H9 (cell line): ENCODE data around the gene BMPR2. TPM values are rescaled to one million over a fixed set of nuclear protein-coding genes. Genes with fewer than 3 reads are reported as not detected.

Experiments
- DNase-seq: peaks from one replicate; pipeline ENCODE4 v3.0.0-alpha.2; 2017
- H2AFZ ChIP-seq: one replicate; pipeline ENCODE4 v1.6.1; 2013; ENCODE audit warnings: mild to moderate bottlenecking, low read length, control low read depth, moderate library complexity
- H2AK5ac ChIP-seq: 2 replicates; pipeline ENCODE4 v1.6.1; 2013; ENCODE audit warnings: low read length, control low read depth, mixed read lengths; ENCODE audit not compliant: insufficient read length
- H2BK120ac ChIP-seq: one replicate; pipeline ENCODE4 v1.6.1; 2013; ENCODE audit warnings: low read depth, mild to moderate bottlenecking, low read length, control low read depth, inconsistent platforms; ENCODE audit not compliant: poor library complexity, severe bottlenecking
- H2BK12ac ChIP-seq: 2 replicates; pipeline ENCODE4 v1.6.1; 2013; ENCODE audit warnings: low read length, control low read depth, mixed read lengths, low read depth; ENCODE audit not compliant: insufficient read length
- H2BK15ac ChIP-seq: 2 replicates; pipeline ENCODE4 v1.6.1; 2013; ENCODE audit warnings: low read depth, low read length, control low read depth
- H2BK20ac ChIP-seq: one replicate; pipeline ENCODE4 v1.6.1; 2013; ENCODE audit warnings: low read depth, mild to moderate bottlenecking, low read length, control low read depth, inconsistent platforms; ENCODE audit not compliant: poor library complexity, severe bottlenecking
- H2BK5ac ChIP-seq: 2 replicates; pipeline ENCODE4 v1.6.1; 2013; ENCODE audit warnings: low read length, control low read depth, mixed read lengths; ENCODE audit not compliant: insufficient read length
- H3K14ac ChIP-seq: 2 replicates; pipeline ENCODE4 v1.6.1; 2013; ENCODE audit warnings: low read length, control low read depth; ENCODE audit not compliant: insufficient read depth
- H3K18ac ChIP-seq: 2 replicates; pipeline ENCODE4 v1.6.1; 2013; ENCODE audit warnings: low read depth, mild to moderate bottlenecking, mixed read lengths, low read length, control low read depth; ENCODE audit not compliant: insufficient read length
- H3K23ac ChIP-seq: 2 replicates; pipeline ENCODE4 v1.6.1; 2013; ENCODE audit warnings: low read length, control low read depth, mixed read lengths, low read depth; ENCODE audit not compliant: insufficient read length
- H3K23me2 ChIP-seq: 2 replicates; pipeline ENCODE4 v1.6.1; 2013; ENCODE audit warnings: low read depth, mild to moderate bottlenecking, mixed read lengths, low read length, control low read depth; ENCODE audit not compliant: insufficient read length, poor library complexity, severe bottlenecking
- H3K27ac ChIP-seq: 2 replicates; pipeline ENCODE4 v1.5.1; 2013; ENCODE audit warnings: low read length, control low read depth, mixed read lengths, low read depth; ENCODE audit not compliant: insufficient read length
- H3K27me3 ChIP-seq: 2 replicates; pipeline ENCODE4 v1.6.1; 2013; ENCODE audit warnings: low read length, control low read depth, inconsistent platforms; ENCODE audit not compliant: insufficient read depth
- H3K4ac ChIP-seq: 2 replicates; pipeline ENCODE4 v1.6.1; 2013; ENCODE audit warnings: low read depth, mild to moderate bottlenecking, control low read depth, inconsistent platforms, low read length, moderate library complexity
- H3K4me1 ChIP-seq: 2 replicates; pipeline ENCODE4 v1.6.1; 2013; ENCODE audit warnings: low read length, control low read depth, inconsistent platforms; ENCODE audit not compliant: insufficient read depth
- H3K4me2 ChIP-seq: 2 replicates; pipeline ENCODE4 v1.6.1; 2013; ENCODE audit warnings: low read length, control low read depth, mixed read lengths; ENCODE audit not compliant: insufficient read length, insufficient read depth
- H3K56ac ChIP-seq: 2 replicates; pipeline ENCODE4 v1.6.1; 2013; ENCODE audit warnings: low read depth, mild to moderate bottlenecking, mixed read lengths, low read length, control low read depth; ENCODE audit not compliant: insufficient read length
- H3K79me1 ChIP-seq: 2 replicates; pipeline ENCODE4 v1.6.1; 2013; ENCODE audit warnings: low read depth, mild to moderate bottlenecking, moderate library complexity, low read length, control low read depth, inconsistent platforms; ENCODE audit not compliant: insufficient read depth, poor library complexity, severe bottlenecking
- H3K79me2 ChIP-seq: 2 replicates; pipeline ENCODE4 v1.6.1; 2013; ENCODE audit warnings: low read length, control low read depth, inconsistent platforms; ENCODE audit not compliant: insufficient read depth
- H3K9ac ChIP-seq: 2 replicates; pipeline ENCODE4 v1.6.1; 2013; ENCODE audit warnings: low read length, control low read depth, mixed read lengths; ENCODE audit not compliant: insufficient read length; ENCODE audit errors: extremely low read depth
- H3K9me3 ChIP-seq: one replicate; pipeline ENCODE4 v1.6.1; 2013; ENCODE audit warnings: low read depth, low read length, inconsistent platforms; ENCODE audit not compliant: control insufficient read depth
- H3T11ph ChIP-seq: one replicate; pipeline ENCODE4 v1.6.1; 2013; ENCODE audit warnings: mild to moderate bottlenecking, low read length, control low read depth, inconsistent platforms
- H4K20me1 ChIP-seq: one replicate; pipeline ENCODE4 v1.6.1; 2013; ENCODE audit not compliant: control insufficient read depth, insufficient read length, insufficient read depth
- H4K5ac ChIP-seq: 2 replicates; pipeline ENCODE4 v1.6.1; 2013; ENCODE audit warnings: low read depth, mild to moderate bottlenecking, mixed read lengths, low read length, control low read depth; ENCODE audit not compliant: insufficient read length
- H4K8ac ChIP-seq: replicated peaks from 2 replicates; pipeline ENCODE4 v1.6.1; 2013; ENCODE audit warnings: low read length, control low read depth, mixed read lengths, low read depth; ENCODE audit not compliant: insufficient read length
- H4K91ac ChIP-seq: 2 replicates; pipeline ENCODE4 v1.6.1; 2013; ENCODE audit warnings: low read depth, mild to moderate bottlenecking, moderate library complexity, mixed read lengths, low read length, control low read depth; ENCODE audit not compliant: insufficient read length
- H3K27ac Mint-ChIP-seq, 3 experiments: 2 replicates in 2 of 3; 3 replicates in 1 of 3; pipeline ENCODE4 v1.8.0; 2020 to 2021; ENCODE audit warnings: mixed read lengths in 3 of 3, mild to moderate bottlenecking in 1 of 3, moderate library complexity in 1 of 3
- H3K27me3 Mint-ChIP-seq: 2 replicates; pipeline ENCODE4 v1.8.0; 2021; ENCODE audit warnings: low read depth, mild to moderate bottlenecking, moderate library complexity, mixed read lengths
- H3K36me3 Mint-ChIP-seq, 3 experiments: 2 replicates in 2 of 3; 3 replicates in 1 of 3; pipeline ENCODE4 v1.8.0; 2020 to 2021; ENCODE audit warnings: low read depth in 3 of 3, mixed read lengths in 3 of 3; ENCODE audit not compliant: insufficient read depth in 1 of 3
- H3K4me1 Mint-ChIP-seq, 2 experiments: 2 replicates each; pipeline ENCODE4 v1.8.0; 2020; ENCODE audit warnings: mixed read lengths in 2 of 2
- H3K4me3 Mint-ChIP-seq, 2 experiments: 2 replicates in 1 of 2; 3 replicates in 1 of 2; pipeline ENCODE4 v1.8.0; 2020 to 2021; ENCODE audit warnings: mild to moderate bottlenecking in 2 of 2, mixed read lengths in 2 of 2, moderate library complexity in 1 of 2
- H3K9me3 Mint-ChIP-seq, 2 experiments: 2 replicates in 1 of 2; 3 replicates in 1 of 2; pipeline ENCODE4 v1.8.0; 2020; ENCODE audit warnings: mild to moderate bottlenecking in 2 of 2, mixed read lengths in 2 of 2, moderate library complexity in 1 of 2
- WGBS: extraction: QIAGEN DNeasy Blood & Tissue Kit; methylation state at CpG from one replicate; pipeline ENCODE4 v1.1.7; 2013; ENCODE audit warnings: missing lambda C conversion rate, low lambda C conversion rate, mixed read lengths; ENCODE audit not compliant: insufficient read length; ENCODE audit errors: extremely low coverage; 5-methylcytosine and 5-hydroxymethylcytosine counted together
- total RNA-seq: library from RNA; stranded (reverse); gene quantifications from 2 replicates; pipeline ENCODE4 v1.2.1, GENCODE V29; 2021
- TF ChIP-seq, protein P1 (sequence below): fragments of 200-600 bp; sonication (generic); conservative IDR thresholded peaks from 3 replicates; pipeline ENCODE4 v1.8.0; 2021; ENCODE audit warnings: antibody characterized with exemption, mild to moderate bottlenecking

BMPR2 gene
- total RNA-seq, 1 experiment from 2014 or later = 17.3 TPM

DNA sequence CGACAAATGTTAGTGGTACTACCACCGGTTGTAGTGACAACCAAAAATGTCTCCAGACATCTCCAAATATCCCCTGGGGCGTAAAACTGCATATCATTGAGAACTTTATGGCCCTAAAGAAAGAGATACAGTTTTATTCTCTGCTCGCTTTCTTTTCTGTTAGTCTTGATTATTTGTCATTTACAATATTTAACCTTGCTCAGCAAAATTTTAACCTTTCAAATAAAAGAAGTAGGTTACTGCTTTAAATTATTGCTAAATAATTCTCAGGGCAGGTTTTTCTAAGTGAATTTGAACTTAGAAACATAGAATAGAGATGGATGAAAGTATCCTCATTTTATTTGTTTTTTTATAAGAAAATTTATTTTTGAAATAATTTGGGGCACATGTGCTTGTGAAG is 67.9 kb downstream of the BMPR2 start:
- Histone ChIP-seq H2BK20ac (no peak overlapping the region), H2BK5ac (no peak overlapping the region), H4K5ac (no peak overlapping the region), H3K9ac (no peak overlapping the region), H4K91ac (no peak overlapping the region), H2AK5ac (no peak overlapping the region), H4K20me1 (no peaks in the 10 kb centered on the region), H3K4ac (no peak overlapping the region), H2AFZ (no peak overlapping the region), H2BK12ac (no peak overlapping the region), H3K18ac (no peak overlapping the region), H2BK15ac (no peak overlapping the region), H3K27me3 (no peaks in the 10 kb centered on the region), H3K79me2 (no peaks in the 10 kb centered on the region), H3K23ac (no peak overlapping the region), H3K9me3 (no peaks in the 10 kb centered on the region), H4K8ac (no peak overlapping the region), H3K4me1 (no peaks in the 10 kb centered on the region), H3K79me1 (no peaks in the 10 kb centered on the region), H3K27ac (no peak overlapping the region), H3K4me2 (no peak overlapping the region), H3K23me2 (no peaks in the 10 kb centered on the region), H3K14ac (no peak overlapping the region), H3T11ph (no peak overlapping the region), H2BK120ac (no peak overlapping the region), H3K56ac (no peak overlapping the region)
- Mint-ChIP-seq H3K4me1 (peaks cover 0 to 4% of the 10 kb centered on the region in 2 experiments; a peak in 3 of 4 replicates), H3K9me3 (peaks cover 10 to 13% of the 10 kb centered on the region in 2 experiments), H3K4me3 (no peak overlapping the region), H3K36me3 (peaks cover 8 to 20% (median 13%) of the 10 kb centered on the region in 3 experiments), H3K27me3 (no peaks in the 10 kb centered on the region), H3K27ac (no peak overlapping the region)
- TF ChIP-seq, protein P1, sequence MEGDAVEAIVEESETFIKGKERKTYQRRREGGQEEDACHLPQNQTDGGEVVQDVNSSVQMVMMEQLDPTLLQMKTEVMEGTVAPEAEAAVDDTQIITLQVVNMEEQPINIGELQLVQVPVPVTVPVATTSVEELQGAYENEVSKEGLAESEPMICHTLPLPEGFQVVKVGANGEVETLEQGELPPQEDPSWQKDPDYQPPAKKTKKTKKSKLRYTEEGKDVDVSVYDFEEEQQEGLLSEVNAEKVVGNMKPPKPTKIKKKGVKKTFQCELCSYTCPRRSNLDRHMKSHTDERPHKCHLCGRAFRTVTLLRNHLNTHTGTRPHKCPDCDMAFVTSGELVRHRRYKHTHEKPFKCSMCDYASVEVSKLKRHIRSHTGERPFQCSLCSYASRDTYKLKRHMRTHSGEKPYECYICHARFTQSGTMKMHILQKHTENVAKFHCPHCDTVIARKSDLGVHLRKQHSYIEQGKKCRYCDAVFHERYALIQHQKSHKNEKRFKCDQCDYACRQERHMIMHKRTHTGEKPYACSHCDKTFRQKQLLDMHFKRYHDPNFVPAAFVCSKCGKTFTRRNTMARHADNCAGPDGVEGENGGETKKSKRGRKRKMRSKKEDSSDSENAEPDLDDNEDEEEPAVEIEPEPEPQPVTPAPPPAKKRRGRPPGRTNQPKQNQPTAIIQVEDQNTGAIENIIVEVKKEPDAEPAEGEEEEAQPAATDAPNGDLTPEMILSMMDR = no peak
- no peak for DNase-seq
- WGBS = no CpG with 5 or more reads among the region's 4 CpGs
